ENCODE measurements around the gene C10orf143.

The C10orf143 gene

DNA sequence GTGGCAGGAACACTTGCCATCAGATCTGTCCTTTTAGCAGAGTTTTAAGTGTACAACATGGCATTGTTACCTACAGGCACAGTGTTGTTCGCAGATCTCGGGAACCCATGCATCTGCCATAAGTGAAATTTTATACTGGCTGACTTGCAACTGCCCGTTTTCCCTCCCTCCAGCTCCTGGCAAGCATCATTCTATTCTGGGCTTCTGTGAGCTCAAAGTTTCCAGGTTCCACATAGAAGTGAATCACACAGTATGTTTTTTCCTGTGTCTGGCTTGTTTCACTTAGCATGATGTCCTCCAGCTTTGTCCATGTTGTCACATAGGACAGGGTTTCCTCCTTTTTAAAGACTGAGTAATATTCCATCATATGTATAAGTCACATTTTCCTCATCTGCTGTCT, 56.6 kb downstream of the C10orf143 start:
- DNase-seq, result no peak

DNA sequence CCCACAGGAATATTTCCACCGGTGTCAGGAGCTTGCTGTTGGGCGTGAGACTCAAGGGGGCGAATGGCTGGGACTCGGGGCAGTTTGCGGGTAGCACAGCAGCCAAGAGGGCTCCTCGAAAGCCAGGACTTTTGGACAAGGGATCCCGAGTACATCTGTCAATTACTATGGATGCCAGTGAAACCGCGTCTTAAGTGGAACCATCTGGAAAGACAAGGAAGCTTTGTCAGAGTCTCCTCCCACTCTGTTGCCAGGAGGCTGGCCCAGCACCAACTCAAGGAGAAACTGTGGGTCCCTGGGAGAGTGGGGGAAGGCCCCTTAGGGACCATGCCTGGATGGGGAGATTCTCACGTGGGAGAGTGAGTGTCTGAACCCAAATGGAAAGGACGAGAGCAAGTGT, 57.1 kb downstream of the C10orf143 start:
- DNase-seq, result no peak

DNA sequence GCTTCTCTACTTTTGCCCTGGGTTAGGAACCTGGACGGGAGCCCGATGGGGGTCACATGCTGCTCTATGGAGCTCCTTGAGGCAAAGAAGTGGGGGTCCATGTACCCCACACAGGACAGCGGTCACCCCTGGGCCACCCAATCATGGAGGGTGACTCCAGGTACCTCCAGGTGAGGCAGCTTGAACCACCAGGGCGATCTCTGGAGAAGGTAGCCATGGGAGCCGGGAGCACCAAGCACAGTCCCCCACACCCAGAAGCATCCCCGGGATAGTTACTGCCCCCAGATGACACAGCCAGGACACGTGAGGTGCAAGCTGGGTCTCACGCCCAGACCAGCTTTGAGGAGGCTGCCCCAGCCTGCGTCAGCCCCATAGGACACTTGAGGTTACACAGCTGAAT, 58.4 kb downstream of the C10orf143 start:
- no peak for DNase-seq

DNA sequence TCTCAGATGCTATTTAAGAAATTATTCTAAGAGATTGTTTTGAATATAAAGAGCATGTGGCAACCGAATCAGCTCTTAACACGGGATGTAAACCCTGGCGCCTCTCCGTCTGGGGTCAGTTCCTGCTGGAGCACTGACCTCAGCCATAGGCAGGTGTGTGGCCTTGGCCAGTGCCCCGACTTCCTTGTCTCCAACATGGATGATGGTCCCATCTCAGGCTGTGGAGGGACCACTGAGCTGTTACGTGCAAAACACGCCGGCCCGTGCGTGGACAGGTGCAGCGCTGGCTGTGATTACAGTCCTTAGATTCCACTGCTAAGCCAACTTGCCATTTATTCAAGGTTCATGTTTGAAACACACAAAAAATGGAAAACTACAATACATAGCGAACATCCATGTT, 59.9 kb downstream of the C10orf143 start:
- DNase-seq, result no peak

DNA sequence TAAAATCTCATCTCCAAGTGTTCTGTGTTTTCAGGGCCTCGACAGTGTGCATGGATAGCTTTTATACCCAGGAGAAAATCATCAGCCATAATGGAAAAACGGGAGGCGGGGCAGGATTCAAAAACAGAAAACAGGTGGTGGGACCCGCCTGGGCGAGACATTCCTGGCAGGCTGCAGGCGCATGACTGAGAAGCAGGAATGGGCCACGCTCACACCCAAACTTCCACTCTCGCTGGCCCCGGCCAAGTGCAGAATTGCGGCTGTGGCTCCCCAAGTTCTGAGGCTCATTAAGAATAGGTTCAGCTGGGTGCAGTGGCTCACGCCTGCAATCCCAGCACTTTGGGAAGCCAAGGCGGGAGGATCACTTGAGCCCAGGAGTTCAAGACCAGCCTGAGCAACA, 60.6 kb downstream of the C10orf143 start:
- no peak for DNase-seq

- no peak for DNase-seq
These were observed 61.4 kb downstream of the C10orf143 start for GRCh38 chr10:130049244-130049643.

DNA sequence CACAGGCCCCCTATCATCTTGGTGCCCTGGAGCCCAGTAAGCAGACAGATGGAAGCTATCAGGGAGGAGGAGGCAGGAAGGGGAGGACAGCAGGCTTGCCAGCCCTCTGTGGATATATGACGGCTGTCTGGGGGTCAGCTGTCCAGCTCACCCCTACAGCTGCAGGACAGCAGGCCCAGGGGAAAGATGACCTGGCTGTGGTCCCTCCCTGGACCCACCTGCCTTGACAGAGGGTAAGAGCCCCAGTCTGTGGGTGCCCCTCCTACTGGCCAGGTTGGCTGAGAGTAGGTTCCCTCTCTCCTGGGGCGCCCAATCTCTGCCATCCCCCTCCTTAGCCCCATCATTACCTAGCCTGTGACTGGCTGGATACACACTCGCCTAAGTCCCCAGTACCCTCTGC, 62.5 kb downstream of the C10orf143 start:
- DNase-seq, result no peak

- no peak for DNase-seq
These were observed 63.3 kb downstream of the C10orf143 start for GRCh38 chr10:130047336-130047735.

DNA sequence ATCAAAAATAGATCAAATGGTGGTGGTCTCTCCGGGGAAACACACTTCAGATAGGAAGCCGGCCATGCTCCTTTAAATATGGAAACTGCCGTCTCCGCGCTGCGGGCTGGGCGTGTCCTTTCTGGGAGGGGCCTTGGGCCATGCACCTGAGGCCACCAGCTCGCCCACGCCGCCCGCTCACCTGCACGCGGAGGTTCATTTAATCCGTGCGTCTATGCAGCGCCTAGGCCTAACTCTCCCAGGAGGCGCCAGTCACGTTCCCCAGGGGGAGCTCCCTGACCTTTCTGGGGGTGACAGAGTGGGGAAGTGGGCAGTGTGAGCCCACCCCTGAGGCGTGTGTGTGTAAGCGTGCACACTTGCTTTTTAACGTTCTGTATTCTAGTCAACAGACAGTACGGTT, 64.0 kb downstream of the C10orf143 start:
- DNase-seq, result no peak

GRCh38 chr10:130045801-130046321, 64.8 kb downstream of the C10orf143 start:
- DNase-seq, result no peak

DNA sequence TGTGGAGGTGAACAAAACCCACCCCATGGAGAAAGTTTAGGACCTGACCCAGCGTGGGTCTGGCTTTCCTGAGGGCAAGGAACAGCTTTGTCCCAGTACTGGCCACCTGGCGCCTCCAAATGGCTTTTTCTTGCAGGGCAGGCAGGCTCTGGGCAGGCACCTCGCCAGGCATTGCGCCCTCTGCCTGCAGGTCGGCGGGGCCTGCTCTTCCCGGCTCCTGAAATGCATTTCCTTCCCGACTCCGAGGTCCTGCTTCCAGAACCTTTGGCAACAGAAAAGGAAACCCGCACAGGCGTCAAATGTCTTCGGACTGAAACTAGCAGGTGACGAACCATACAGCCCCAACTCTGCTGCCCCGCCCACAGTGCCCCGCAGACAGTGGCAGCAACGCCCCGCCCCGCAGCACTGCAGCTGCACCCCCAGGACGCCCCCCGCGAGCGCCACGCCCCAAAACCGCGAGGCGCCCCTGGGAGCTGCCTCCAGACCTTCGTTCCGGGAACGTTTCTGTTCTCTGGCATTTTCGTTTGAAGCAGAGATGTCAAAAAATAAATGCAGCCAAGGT, 65.5 kb downstream of the C10orf143 start:
- no peak for DNase-seq

DNA sequence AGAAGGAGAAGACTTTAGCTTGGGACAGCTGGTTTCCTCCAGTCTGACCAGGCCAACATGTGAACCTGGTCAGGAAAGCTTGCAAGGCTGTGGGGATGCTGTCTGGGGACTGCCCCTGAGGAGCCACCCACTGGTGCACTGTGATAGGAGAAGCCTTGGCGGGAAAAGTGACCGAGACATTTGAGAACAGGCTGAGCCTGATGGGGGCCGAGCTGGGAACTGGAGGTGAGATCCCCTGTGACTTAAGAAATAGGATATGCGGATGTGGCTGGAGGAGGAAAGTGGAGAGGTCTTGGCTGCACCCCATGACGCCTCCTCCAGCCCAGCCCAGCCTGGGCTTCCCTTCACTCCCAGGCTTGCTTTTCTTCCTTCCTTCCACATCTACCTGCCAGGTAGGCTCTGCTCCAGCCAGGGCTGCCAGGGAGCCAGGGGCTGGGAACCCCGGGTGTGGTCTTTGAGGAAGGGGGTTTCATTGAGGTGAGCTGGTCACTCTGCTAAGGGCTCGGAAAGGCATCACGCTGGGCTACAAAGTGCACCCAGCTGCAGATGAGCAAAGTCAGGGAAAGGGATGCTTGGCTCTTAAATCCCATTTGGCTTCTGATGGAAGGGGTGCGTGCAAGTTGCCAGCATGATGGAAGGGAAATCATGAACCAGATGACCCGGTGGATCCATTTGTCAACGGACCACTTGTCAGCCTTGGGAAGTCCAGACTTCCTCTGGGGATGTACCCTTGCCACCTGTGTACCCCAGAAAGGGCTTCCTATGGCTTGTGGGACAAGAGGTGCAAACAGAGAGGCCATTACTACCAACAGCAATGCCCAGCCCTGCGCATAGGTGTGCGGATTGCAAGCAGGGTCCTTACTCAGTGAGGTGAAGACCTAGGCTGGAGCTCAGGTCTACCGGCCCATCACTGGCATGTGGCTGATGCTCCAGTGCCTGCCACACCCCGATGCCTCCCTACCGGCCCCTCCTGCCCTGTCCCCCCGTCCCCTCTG, 66.3 kb downstream of the C10orf143 start:
- DNase-seq, result no peak

DNA sequence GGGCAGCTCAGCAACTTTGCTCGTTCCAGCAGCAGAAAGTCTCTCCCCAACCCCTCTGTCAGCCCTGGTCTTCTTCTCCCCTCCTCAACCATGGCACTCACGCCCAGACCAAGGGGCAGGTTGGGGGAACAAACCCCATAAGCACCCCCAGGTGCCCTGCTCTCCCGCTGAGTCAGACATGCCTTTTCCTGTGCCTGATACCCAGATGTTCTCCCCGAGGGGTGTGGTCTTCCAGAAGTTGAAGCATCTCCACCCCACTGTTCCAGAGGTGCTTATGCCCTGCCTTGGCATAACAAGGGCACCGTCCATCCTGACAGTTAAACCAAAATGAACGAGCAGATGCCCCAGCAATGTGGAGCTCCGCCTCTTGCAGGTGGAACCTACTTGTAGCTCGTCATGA, 67.1 kb downstream of the C10orf143 start:
- DNase-seq, result no peak

GRCh38 chr10:130042381-130042780, 68.2 kb downstream of the C10orf143 start:
- DNase-seq, result no peak

- no peak for DNase-seq
These were observed 68.9 kb downstream of the C10orf143 start for GRCh38 chr10:130041451-130042371.

- DNase-seq, result no peak
These were observed 69.8 kb downstream of the C10orf143 start for GRCh38 chr10:130040817-130041330.

DNA sequence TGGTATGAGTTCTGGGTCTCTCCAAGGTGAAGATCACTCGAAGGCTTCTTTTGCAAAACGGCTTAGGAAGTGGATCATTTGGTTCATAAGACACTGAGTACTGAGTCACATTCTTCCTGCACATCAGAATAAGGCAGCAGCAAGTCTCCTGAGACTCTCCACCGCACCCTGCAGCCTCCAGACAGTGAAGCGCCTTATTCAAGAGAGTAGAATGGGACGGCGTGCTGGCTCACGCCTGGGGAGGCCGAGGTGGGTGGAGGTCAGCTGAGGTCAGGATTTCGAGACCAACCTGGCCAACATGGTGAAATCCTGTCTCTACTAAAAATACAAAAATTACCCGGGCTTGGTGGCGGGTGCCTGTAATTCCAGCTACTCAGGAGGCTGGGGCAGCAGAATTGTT, 70.3 kb downstream of the C10orf143 start:
- DNase-seq, result no peak

GRCh38 chr10:130039141-130039540, 71.5 kb downstream of the C10orf143 start:
- no peak for DNase-seq

- no peak for DNase-seq
These were observed 72.0 kb downstream of the C10orf143 start for GRCh38 chr10:130038611-130039109.

DNA sequence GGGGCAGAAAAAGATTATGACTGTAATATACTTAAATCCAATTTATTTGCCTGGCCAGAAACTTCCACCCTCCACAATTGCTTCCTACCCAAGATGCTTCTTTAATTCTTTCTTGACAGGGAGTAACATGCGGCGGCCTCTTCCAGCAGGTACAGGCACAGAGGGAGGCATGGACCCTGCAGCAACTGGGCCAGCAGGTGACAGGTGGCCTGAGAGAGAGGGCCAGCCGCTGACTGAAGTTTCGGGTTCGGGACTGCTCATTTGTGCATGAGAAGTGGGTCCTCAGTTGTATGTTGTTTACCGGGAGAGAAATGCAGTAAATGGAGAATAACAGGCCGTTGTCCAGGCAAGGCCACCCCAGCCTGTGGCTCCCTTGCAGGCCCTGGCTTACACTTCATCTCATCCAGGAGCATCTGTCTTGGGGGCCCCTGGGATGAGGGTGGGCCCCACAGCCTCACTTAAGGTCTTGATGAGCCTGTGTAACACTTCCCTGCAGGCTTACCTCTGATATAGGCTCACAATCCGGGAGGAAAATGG, 72.5 kb downstream of the C10orf143 start:
- DNase-seq, result no peak

- DNase-seq, result no peak
These were observed 73.4 kb downstream of the C10orf143 start for GRCh38 chr10:130037169-130037661.
